Tibial nerve (tissue), 4 donors: ENCODE data around the gene TNFAIP2.

Experiments
- CTCF ChIP-seq, 5 experiments: fragments of 200-600 bp in 3 of 5; fragments of 450-650 bp in 2 of 5; sonication (generic) in 3 of 5; IDR thresholded peaks; one replicate each; pipeline ENCODE4 v1.5.1; 2016 to 2019; ENCODE audit warnings: antibody characterized with exemption in 5 of 5, mild to moderate bottlenecking in 3 of 5, moderate library complexity in 2 of 5
- EP300 ChIP-seq, 2 donors: sonication (generic); formaldehyde crosslinking; IDR thresholded peaks; one replicate each; pipeline ENCODE4 v1.6.1; 2017; ENCODE audit warnings: antibody characterized with exemption in 2 of 2, mild to moderate bottlenecking in 1 of 2
- POLR2A ChIP-seq, 2 donors: fragments of 450-650 bp; IDR thresholded peaks; one replicate each; pipeline ENCODE4 v1.6.1; 2017; ENCODE audit warnings: antibody characterized with exemption in 2 of 2, mild to moderate bottlenecking in 2 of 2, moderate library complexity in 2 of 2

- no peak for TF ChIP-seq CTCF (IDR thresholded peaks at IDR 0.05)
- no peak for TF ChIP-seq EP300 (IDR thresholded peaks at IDR 0.05)
- no peak for TF ChIP-seq POLR2A (IDR thresholded peaks at IDR 0.05)
Measured at GRCh38 chr14:103109535-103110441, 13.5 kb upstream of the TNFAIP2 start.
